ENCODE results near the gene CDC42BPB. TPM values are rescaled to one million over a fixed set of nuclear protein-coding genes. Genes with fewer than 3 reads are reported as not detected.

CDC42BPB gene
- total RNA-seq, 1 donor from 2014 or later: 116 TPM

DNA sequence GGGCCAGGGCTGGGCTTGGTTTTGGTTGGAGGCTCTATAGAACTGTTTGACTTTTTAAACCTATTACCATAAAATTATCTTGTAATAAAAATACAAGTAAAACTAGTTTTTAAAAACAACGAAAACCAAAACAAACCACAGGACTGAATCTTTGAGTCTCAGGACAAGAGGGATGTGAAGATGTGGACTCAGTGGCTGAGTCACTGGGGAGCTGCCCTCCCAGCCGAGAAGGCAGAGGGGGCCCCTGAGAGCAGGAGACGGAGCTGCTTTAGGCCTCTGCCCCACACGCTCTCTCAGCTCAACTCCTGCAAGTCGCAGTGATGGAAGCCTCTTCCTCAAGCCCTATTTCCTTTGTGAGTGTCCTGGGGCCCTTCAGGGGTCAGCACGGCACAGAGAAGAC, 59.0 kb downstream of the CDC42BPB start:
- peak overlapping the region; percentile 38 for H3K27ac ChIP-seq (ENCODE audit: low read depth, low read length)
- no peaks in the 10 kb centered on the region for H3K9me3 ChIP-seq (ENCODE audit: insufficient read depth, low read depth, low read length)
- peak overlapping the region; percentile 41 for H3K9ac ChIP-seq (ENCODE audit: low read length)
- no peaks in the 10 kb centered on the region for H3K27me3 ChIP-seq (ENCODE audit: insufficient read depth, low read length)
- peaks cover 88% of the 10 kb centered on the region for H4K20me1 ChIP-seq (ENCODE audit: insufficient read depth, low read length)
- DNase-seq (ENCODE audit: low read depth) (peak; percentile 54), FAIRE-seq (no peak)
- H3K36me3 ChIP-seq (ENCODE audit: insufficient read depth, low read length): peaks cover 19% of the 10 kb centered on the region
- Mint-ChIP-seq H3K36me3 (ENCODE audit: low read depth, unreplicated experiment) (peaks cover 25% of the 10 kb centered on the region), H3K9me3 (ENCODE audit: unreplicated experiment) (no peaks in the 10 kb centered on the region), H3K4me1 (ENCODE audit: low read depth, unreplicated experiment) (peaks cover 25% of the 10 kb centered on the region), H3K4me3 (ENCODE audit: unreplicated experiment) (no peak overlapping the region), H3K27me3 (ENCODE audit: low read depth, unreplicated experiment) (no peaks in the 10 kb centered on the region), H3K27ac (ENCODE audit: unreplicated experiment) (peak overlapping the region; percentile 80)
- H2AFZ ChIP-seq (ENCODE audit: low read depth, low read length): no peak overlapping the region
- H3K4me3 ChIP-seq (ENCODE audit: insufficient read depth, low read depth, low read length): no peak overlapping the region
- H3K4me1 ChIP-seq (ENCODE audit: insufficient read depth, low read length): peaks cover 26% of the 10 kb centered on the region
- peaks cover 43% of the 10 kb centered on the region for H3K79me2 ChIP-seq (ENCODE audit: insufficient read depth, low read length)
- TF ChIP-seq EZH2 (IDR thresholded peaks at IDR 0.05; ENCODE audit: insufficient read depth, low read length): no peak
- TF ChIP-seq, protein P1, sequence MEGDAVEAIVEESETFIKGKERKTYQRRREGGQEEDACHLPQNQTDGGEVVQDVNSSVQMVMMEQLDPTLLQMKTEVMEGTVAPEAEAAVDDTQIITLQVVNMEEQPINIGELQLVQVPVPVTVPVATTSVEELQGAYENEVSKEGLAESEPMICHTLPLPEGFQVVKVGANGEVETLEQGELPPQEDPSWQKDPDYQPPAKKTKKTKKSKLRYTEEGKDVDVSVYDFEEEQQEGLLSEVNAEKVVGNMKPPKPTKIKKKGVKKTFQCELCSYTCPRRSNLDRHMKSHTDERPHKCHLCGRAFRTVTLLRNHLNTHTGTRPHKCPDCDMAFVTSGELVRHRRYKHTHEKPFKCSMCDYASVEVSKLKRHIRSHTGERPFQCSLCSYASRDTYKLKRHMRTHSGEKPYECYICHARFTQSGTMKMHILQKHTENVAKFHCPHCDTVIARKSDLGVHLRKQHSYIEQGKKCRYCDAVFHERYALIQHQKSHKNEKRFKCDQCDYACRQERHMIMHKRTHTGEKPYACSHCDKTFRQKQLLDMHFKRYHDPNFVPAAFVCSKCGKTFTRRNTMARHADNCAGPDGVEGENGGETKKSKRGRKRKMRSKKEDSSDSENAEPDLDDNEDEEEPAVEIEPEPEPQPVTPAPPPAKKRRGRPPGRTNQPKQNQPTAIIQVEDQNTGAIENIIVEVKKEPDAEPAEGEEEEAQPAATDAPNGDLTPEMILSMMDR (IDR thresholded peaks at IDR 0.05; ENCODE audit: insufficient read depth, low read depth, low read length): no peak
- H3K4me2 ChIP-seq (ENCODE audit: low read length): peak overlapping the region; percentile 70

DNA sequence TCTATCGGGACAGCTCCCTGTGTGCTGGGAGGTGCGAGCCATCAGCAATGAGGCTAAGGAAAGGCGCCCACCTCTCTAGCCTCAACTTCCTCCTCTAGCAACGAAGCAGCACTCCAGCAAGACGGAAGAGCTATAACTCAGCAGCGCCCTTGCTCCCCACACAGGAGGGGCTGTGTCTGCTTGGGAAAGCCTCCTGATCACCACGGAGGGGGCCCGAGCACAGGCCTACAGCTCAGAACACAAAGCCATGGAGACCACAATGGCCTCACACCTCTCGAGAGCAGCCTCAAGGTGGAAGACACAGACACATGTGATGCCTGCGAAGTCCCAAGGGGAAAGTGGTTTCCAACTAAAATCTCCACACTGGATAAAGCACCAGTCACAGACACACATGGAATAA, 60.4 kb downstream of the CDC42BPB start:
- H3K9me3 ChIP-seq (ENCODE audit: insufficient read depth, low read depth, low read length): no peaks in the 10 kb centered on the region
- H2AFZ ChIP-seq (ENCODE audit: low read depth, low read length): no peak overlapping the region
- peaks cover 26% of the 10 kb centered on the region for H3K4me1 ChIP-seq (ENCODE audit: insufficient read depth, low read length)
- no peak for FAIRE-seq
- Mint-ChIP-seq H3K36me3 (ENCODE audit: low read depth, unreplicated experiment) (peaks cover 24% of the 10 kb centered on the region), H3K4me3 (ENCODE audit: unreplicated experiment) (no peak overlapping the region), H3K27me3 (ENCODE audit: low read depth, unreplicated experiment) (no peaks in the 10 kb centered on the region), H3K9me3 (ENCODE audit: unreplicated experiment) (no peaks in the 10 kb centered on the region), H3K4me1 (ENCODE audit: low read depth, unreplicated experiment) (peaks cover 28% of the 10 kb centered on the region), H3K27ac (ENCODE audit: unreplicated experiment) (no peak overlapping the region)
- no peak overlapping the region for H3K27ac ChIP-seq (ENCODE audit: low read depth, low read length)
- H3K27me3 ChIP-seq (ENCODE audit: insufficient read depth, low read length): no peaks in the 10 kb centered on the region
- H3K36me3 ChIP-seq (ENCODE audit: insufficient read depth, low read length): peaks cover 20% of the 10 kb centered on the region
- peaks cover 37% of the 10 kb centered on the region for H3K79me2 ChIP-seq (ENCODE audit: insufficient read depth, low read length)
- no peak for TF ChIP-seq EZH2 (IDR thresholded peaks at IDR 0.05; ENCODE audit: insufficient read depth, low read length)
- TF ChIP-seq, protein P1 (IDR thresholded peaks at IDR 0.05; ENCODE audit: insufficient read depth, low read depth, low read length): no peak
- no peak for DNase-seq (ENCODE audit: low read depth)
- H3K4me3 ChIP-seq (ENCODE audit: insufficient read depth, low read depth, low read length): no peak overlapping the region
- no peak overlapping the region for H3K9ac ChIP-seq (ENCODE audit: low read length)
- no peak overlapping the region for H3K4me2 ChIP-seq (ENCODE audit: low read length)
- H4K20me1 ChIP-seq (ENCODE audit: insufficient read depth, low read length): peaks cover 85% of the 10 kb centered on the region

DNA sequence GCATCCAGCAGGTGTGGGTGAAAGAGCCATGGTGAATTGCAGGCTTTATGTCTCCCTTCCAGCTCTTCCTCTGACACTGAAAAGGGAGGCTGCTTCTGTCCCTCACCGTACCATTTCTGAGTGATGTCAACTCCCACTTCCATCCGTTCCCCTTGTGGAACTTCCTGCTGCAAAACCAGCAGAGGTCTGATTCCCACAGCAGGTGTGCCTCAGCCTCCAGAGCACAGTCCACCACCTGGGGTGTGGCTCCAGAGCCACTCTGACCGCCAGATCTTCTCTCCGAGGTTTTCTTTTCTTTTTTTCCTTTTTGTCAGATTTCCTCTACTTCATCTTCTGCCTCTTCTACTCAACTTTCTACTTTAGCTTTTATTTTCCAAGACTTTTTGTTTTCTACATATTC, 62.7 kb downstream of the CDC42BPB start:
- Mint-ChIP-seq H3K36me3 (ENCODE audit: low read depth, unreplicated experiment) (peaks cover 37% of the 10 kb centered on the region), H3K27ac (ENCODE audit: unreplicated experiment) (no peak overlapping the region), H3K9me3 (ENCODE audit: unreplicated experiment) (peaks cover 2% of the 10 kb centered on the region), H3K4me3 (ENCODE audit: unreplicated experiment) (peak overlapping the region; percentile 50), H3K4me1 (ENCODE audit: low read depth, unreplicated experiment) (peaks cover 32% of the 10 kb centered on the region), H3K27me3 (ENCODE audit: low read depth, unreplicated experiment) (no peaks in the 10 kb centered on the region)
- DNase-seq (ENCODE audit: low read depth): no peak
- H4K20me1 ChIP-seq (ENCODE audit: insufficient read depth, low read length): peaks cover 81% of the 10 kb centered on the region
- FAIRE-seq: no peak
- H2AFZ ChIP-seq (ENCODE audit: low read depth, low read length): no peak overlapping the region
- H3K9ac ChIP-seq (ENCODE audit: low read length): no peak overlapping the region
- H3K27me3 ChIP-seq (ENCODE audit: insufficient read depth, low read length): no peaks in the 10 kb centered on the region
- TF ChIP-seq EZH2 (IDR thresholded peaks at IDR 0.05; ENCODE audit: insufficient read depth, low read length): no peak
- TF ChIP-seq, protein P1 (IDR thresholded peaks at IDR 0.05; ENCODE audit: insufficient read depth, low read depth, low read length): no peak
- H3K79me2 ChIP-seq (ENCODE audit: insufficient read depth, low read length): peaks cover 27% of the 10 kb centered on the region
- H3K36me3 ChIP-seq (ENCODE audit: insufficient read depth, low read length): peaks cover 20% of the 10 kb centered on the region
- no peak overlapping the region for H3K4me3 ChIP-seq (ENCODE audit: insufficient read depth, low read depth, low read length)
- H3K9me3 ChIP-seq (ENCODE audit: insufficient read depth, low read depth, low read length): no peaks in the 10 kb centered on the region
- no peak overlapping the region for H3K27ac ChIP-seq (ENCODE audit: low read depth, low read length)
- no peak overlapping the region for H3K4me2 ChIP-seq (ENCODE audit: low read length)
- peaks cover 18% of the 10 kb centered on the region for H3K4me1 ChIP-seq (ENCODE audit: insufficient read depth, low read length)
